ENCODE data around the gene BNC2.

- no peak for TF ChIP-seq ZNF280D (tag by site-specific recombination; IDR thresholded peaks at IDR 0.05)
- no peak for TF ChIP-seq ZNF18 (tag by site-specific recombination; IDR thresholded peaks at IDR 0.05)
- no peak for TF ChIP-seq ZNF48 (tag by site-specific recombination; IDR thresholded peaks at IDR 0.05)
- no peak for TF ChIP-seq CTCF (tag by site-specific recombination; IDR thresholded peaks at IDR 0.05)
- TF ChIP-seq RBAK (tag by site-specific recombination; IDR thresholded peaks at IDR 0.05) = no peak
- TF ChIP-seq ZBTB26 (tag by site-specific recombination; optimal IDR thresholded peaks at IDR 0.05) = no peak
- TF ChIP-seq ZNF639 (tag by site-specific recombination; IDR thresholded peaks at IDR 0.05) = no peak
- no peak for TF ChIP-seq TCF7L2 (IDR thresholded peaks at IDR 0.05; ENCODE audit: borderline replicate concordance, low read depth, low read length)
- no peak for TF ChIP-seq ZNF239 (tag by site-specific recombination; IDR thresholded peaks at IDR 0.05)
These were observed 199.7 kb downstream of the BNC2 start for GRCh38 chr9:16670791-16671190.

Data from HEK293 (cell line).